ENCODE data around the gene CD9.

- TF ChIP-seq POLR2AphosphoS5 (IDR thresholded peaks at IDR 0.05; ENCODE audit: low read depth, low read length) (no peak), POLR2A (IDR thresholded peaks at IDR 0.05; ENCODE audit: low read depth, low read length) (no peak)
These were observed 7.4 kb upstream of the CD9 start for GRCh38 chr12:6192604-6193380.

Data from GM12892 (cell line).